Ramos (cell line): ENCODE results near the gene RAC3.

Source experiments
- in situ Hi-C: fragments of 300-500 bp; cut with MboI; formaldehyde crosslinking; loops from one replicate; pipeline ENCODE4 v1.14.3; 2022; ENCODE audit warnings: low sequenced_read_pairs; ENCODE audit not compliant: unreplicated experiment

RAC3 gene

DNA sequence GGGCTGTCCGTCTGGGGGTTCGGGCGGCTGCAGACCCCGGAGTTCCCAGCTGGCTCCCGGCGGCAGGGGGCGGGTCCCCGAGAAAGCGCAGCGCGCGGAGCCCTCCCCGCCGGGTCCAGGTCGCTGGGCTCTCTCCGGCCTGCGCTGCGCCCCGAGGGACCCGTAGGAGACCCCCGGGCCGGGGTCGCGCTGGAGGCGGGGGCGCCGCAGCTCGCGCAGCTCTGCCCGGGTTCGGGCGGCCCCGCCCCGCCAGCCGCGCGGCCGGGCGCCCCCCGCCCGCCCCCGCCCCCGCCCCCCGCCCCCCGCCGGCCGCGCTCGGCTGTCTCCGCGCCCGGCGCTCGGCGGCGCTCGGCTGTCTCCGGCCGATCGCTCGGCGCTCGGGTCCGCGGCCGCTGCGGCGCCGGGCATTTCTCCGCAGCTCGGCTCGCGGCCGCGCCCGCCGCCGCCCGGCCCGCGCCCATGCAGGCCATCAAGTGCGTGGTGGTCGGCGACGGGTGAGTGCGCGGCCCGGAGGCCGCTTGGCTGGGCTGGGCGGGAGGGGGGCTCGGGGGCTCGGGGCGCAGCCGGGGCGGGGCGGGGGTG lies at the start of gene RAC3:
Gene RAC3, plus strand, starts transcription at position 376 of the 582 bp plus-strand sequence. Its CDS starts 84 bp downstream, at position 460.
- in situ Hi-C loops, result loop anchor here (5.0 kb wide), 1 partner anchor 126 kb away; no protein-coding TSS in a partner anchor

DNA sequence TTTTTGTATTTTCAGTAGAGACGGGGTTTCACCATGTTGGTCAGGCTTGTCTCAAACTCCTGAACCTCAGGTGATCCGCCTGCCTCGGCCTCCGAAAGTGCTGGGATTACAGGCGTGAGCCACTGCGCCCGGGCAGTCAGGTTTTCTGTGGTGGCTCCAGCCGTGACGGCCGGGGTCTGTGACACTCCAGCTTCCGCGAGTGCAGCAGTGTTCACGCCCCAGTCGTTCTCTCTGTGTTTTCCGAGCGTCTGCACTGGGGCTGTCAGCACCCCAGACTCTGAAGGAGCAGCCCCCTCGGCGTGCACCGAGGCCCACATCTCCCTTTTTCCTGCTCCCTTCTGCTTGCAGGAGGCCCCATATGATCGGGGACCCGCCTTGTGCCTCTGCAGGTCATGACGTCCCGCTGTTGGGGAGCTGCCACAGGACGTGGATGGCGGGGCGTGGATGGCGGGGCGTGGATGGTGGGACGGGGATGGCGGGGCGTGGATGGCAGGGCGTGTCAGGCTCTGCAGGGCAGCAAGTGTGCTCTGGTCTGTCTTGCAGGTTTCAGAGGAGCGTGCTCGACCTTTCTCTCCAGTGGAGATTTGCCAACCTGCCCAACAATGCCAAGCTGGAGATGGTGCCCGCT lies 48.4 kb upstream of the RAC3 start:
- in situ Hi-C loops, result no loop called here

DNA sequence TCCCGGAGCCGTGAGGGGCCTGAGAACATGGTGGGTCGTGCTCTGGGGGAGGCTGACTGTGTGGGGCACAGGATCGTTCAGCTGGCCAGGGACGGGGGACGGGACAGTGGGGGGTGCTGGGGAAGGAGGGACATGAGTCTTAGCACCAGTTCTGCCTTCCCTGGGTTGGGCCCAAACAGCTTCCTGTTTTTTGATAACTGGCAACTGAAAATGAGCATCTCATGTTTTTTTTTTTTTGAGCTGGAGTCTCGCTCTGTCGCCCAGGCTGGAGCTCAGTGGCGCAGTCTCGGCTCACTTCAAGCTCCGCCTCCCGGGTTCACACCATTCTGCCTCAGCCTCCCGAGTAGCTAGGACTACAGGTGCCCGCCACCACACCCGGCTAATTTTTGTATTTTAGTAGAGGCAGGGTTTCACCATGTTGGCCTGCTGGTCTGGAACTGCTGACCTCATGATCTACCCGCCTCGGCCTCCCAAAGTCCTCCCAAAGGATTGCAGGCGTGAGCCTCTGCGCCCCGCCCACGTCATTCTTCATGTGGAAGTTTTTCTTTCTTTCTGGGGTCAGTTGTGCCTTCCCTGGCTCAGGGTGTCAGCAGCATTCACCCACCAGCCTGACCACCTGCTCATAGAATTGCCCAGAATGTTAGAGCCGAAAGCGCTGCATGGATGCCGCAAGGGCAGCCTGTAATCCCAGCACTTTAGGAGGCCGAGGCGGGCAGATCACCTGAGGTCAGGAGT lies 47.7 kb upstream of the RAC3 start:
- in situ Hi-C loops, result no loop called here

- in situ Hi-C loops, result no loop called here
Observed at GRCh38 chr17:81984773-81985410, 46.6 kb upstream of the RAC3 start.

DNA sequence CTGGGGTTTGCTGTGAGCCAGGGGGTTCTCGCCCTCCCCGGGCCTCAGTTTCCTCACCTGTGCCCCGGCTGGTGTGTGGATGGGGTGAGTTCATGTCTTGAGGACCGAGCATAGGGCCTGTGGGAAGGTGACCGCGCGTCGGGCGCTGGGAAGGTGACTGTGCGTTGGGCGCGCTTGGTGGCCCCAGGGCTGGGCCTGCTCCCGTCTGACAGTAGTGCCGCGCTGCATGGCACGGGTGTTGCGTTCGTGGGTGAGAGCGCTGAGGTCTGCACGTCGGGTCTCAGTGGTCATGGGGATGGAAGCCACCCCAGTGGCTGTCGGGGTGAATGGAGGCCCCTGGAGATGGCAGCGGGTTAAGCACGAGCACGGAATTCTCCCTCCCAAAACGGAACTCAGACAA lies 44.9 kb upstream of the RAC3 start:
- in situ Hi-C loops, result no loop called here

DNA sequence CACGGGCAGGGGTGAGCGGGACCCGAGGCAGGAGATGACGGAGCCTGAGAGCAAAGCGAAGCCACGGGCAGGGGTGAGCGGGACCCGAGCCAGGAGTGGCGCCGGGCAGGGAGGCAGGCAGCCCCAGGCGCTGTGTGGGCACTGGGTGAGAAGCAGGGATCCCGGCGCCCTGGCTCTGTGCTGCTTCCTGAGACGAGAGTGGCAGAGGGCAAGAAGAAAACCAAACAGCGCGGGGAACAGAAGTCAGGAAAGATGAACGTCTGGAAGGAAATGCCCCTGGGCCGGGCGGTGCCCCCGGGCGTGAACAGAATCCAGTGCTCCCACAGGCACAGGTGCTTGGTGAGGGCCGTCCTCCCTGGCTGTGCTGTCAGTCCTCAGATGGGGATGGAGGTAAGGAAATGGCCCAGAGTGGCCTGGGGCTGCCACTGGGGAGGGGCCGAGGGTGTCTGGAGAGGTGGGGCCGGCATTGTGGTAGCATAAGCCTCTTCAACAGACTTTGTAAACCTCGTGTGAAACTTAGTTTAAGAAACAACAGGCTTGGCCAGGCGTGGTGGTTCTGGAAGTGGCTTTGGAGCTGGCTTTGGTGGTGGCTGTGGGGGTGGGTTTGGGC lies 44.2 kb upstream of the RAC3 start:
- in situ Hi-C loops, result no loop called here

DNA sequence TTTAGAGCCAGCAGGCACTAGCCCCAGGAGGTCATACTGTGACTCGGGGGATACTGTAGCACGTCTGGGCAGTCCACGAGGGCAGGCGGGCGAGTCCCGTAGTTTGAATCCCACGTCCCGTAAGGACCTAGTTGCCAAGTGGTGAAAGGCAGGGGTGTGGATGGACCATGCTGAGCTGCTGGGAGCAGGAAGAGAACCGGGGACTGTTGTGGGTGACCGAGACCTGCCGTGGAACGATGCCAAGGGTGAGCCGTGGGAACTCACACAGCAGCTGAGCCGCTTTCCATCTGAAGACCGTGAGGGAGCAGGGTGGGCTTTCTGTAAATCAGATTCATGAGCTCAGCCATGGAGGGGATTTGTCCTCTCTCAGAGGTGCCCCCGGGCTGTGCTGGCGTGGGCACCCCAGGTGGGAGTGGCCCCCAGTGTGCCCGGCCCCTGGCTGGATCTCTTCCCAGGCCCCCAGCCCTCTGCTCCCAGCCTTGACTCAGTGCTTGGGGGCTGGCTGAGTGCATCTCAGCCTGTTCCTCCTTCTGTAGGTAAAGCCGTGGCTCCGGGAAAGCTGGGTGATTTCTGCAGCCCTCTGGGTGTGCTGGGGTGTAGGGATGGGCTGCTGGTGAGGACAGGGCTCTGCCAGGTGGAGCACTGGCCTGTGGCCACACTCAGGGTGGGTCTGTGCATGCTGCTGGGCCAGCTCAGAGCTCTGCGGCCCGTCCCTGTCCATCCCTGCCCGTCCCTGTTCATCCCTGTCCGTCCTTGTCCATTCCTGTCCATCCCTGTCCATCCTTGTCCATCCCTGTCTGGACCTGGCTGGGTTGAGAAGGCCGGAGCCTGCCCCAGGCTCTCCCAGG lies 40.4 kb upstream of the RAC3 start:
- in situ Hi-C loops, result no loop called here

DNA sequence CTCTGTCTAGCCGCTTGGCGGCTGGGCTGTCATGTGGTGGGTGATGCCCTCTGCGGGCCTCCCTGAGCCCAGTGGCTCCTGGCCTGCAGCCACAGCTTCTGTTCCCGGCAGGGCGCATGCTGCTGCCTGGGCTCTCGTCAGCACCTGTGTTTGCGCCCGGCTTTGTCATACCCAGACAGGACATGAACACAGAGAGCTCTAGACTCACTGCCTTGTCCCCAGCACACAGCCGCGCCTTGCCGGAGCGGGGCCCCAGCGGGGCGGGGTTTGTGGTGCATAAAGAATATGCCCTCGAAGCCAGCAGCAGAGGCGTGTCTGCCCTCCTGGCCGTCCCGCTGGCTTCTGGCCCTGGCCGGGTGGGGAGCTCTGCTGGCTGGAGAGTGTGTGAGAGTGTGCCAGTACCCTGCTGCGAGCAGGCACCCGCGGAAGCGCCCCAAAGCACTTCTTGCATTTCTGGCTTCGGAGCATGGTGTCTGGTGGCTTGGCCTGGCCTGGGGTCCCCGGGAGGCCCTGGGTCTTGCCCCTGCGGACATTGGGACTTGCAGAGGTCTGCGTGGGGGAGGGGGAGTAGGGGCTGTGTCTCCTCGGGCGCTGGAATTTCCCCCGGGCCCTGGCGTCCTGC lies 39.7 kb upstream of the RAC3 start:
- in situ Hi-C loops, result no loop called here

- in situ Hi-C loops, result no loop called here
Observed at GRCh38 chr17:81992306-81993102, 39.0 kb upstream of the RAC3 start.

- in situ Hi-C loops, result no loop called here
Observed at GRCh38 chr17:81993729-81994592, 37.5 kb upstream of the RAC3 start.

GRCh38 chr17:81994593-81995462 lies 36.6 kb upstream of the RAC3 start:
- in situ Hi-C loops, result no loop called here

DNA sequence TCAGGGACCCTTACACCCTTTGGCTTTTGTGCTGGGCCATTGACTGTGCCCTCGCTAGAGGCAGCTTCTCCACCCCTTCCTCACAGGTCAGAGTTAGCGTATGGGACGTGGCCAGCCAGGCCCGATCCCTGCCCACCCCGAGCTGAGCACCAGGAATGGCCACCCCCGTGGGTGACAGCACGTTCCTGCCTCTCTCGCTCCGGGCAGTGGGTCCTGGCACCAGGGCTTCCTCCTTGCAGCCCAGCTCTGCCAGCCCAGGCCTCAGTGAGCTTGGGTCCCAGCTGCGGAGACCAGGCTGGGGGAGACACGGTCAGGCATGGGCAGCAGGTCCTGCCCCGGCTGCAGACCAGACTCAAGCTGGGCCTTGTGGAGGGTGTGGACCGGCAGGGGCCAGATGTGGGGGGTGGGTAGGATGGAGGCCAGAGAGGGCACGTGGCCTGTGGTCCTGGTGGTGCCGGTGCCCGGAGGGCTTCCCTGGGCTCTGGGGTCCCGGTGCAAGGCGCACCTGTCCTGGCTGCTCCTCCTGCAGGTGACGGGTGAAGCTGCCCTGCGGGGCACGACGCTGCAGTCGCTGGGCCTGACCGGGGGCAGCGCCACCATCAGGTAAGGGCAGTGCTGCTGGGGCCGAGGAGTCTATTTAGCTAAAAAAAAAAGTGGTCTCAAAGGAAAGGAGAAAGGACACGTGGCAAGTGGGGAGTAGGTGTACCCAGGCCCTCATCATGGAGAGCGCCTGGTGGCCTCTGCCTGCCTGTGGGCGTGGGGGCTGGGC lies 35.8 kb upstream of the RAC3 start:
- in situ Hi-C loops, result no loop called here

DNA sequence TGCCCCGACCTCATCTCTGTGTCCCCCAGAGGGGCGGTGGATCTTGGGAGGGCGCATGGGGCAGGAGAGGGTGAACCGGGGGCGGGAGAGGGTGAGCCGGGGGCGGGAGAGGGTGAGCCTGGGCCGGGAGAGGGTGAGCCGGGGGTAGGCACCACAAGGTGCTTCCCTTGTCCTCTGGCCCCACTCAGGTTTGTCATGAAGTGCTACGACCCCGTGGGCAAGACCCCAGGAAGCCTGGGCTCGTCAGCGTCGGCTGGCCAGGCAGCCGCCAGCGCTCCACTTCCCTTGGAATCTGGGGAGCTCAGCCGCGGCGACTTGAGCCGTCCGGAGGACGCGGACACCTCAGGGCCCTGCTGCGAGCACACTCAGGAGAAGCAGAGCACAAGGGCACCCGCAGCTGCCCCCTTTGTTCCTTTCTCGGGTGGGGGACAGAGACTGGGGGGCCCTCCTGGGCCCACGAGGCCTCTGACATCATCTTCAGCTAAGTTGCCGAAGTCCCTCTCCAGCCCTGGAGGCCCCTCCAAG lies 35.2 kb upstream of the RAC3 start:
- in situ Hi-C loops, result no loop called here

DNA sequence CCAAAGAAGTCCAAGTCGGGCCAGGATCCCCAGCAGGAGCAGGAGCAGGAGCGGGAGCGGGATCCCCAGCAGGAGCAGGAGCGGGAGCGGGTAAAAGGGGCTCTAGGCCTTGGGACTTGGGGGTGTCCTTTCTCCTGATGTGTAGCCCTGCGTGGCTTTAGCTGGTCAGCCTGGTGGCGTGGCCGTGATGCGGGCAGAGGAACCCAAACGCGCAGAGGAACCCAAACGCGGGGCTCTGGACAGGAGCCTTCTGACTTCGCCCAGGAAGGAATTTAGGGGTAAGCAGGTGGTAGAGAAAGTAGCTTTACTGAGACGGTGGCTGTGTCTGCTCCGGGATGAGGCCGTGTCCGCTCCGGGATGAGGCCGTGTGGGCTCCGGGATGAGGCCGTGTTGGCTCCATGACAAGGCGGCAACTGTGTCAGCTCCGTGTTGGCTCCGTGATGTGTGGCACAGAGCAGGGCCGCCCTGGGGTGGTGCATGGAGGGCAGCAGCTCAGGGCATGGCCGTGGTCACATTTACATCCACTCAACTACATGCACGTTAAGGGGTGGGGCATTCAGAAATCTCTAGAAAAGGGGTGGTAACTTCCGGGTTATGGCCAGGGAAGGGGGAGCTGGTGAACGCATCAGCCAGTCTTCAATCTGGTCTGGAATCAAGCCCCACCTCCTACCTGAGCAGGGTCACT lies 34.6 kb upstream of the RAC3 start:
- in situ Hi-C loops, result no loop called here

DNA sequence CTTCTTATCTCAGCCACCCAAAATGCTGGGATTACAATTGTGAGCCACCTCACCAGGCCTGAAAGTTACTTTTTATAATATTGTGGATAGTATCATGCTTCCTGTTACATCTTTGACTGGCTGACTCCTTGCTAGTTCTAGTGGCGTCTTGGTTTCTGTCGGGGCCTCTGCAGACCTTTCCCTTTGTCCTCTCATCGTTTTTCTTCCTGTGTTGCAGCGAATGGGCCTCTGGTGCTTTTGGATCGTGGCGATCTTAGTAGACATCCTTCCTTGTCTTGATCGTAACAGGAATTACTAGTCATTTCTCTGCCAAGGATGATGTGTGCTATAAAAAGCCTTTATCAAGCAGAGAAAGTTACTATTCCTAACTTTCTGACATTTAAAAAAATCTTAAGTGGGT lies 33.3 kb upstream of the RAC3 start:
- in situ Hi-C loops, result no loop called here
